MM.1S (cell line): Measurements from ENCODE around the gene PHACTR4.

Source experiments
- CTCF ChIP-seq: fragments of 300-600 bp; sonication (generic); IDR thresholded peaks from 2 replicates; pipeline ENCODE4 v1.5.1; 2016; ENCODE audit warnings: antibody characterized with exemption, low read length, mixed read lengths
- EZH2 ChIP-seq: fragments of 300-600 bp; sonication (generic); optimal IDR thresholded peaks from 2 replicates; pipeline ENCODE3; 2017; ENCODE audit warnings: low read depth, mild to moderate bottlenecking, antibody characterized with exemption, low read length, mixed read lengths
- EZH2phosphoT487 ChIP-seq: fragments of 300-600 bp; sonication (generic); IDR thresholded peaks from 2 replicates; pipeline ENCODE4 v1.6.1; 2018; ENCODE audit warnings: antibody characterized with exemption, low read length

GRCh38 chr1:28517649-28517999 lies 148.1 kb downstream of the PHACTR4 start:
- TF ChIP-seq EZH2 = no peak
- no peak for TF ChIP-seq CTCF
- TF ChIP-seq EZH2phosphoT487 = no peak
